HG03571 (cell line): ENCODE results near the gene ZNF423.

Source experiments
- ATAC-seq: cut with Tn5 transposase; IDR thresholded peaks from one replicate; pipeline ENCODE4 v1.9.1; 2021; ENCODE audit not compliant: unreplicated experiment

Gene ZNF423

GRCh38 chr16:49589544-49590031, 266.3 kb downstream of the ZNF423 start:
- no peak for ATAC-seq

DNA sequence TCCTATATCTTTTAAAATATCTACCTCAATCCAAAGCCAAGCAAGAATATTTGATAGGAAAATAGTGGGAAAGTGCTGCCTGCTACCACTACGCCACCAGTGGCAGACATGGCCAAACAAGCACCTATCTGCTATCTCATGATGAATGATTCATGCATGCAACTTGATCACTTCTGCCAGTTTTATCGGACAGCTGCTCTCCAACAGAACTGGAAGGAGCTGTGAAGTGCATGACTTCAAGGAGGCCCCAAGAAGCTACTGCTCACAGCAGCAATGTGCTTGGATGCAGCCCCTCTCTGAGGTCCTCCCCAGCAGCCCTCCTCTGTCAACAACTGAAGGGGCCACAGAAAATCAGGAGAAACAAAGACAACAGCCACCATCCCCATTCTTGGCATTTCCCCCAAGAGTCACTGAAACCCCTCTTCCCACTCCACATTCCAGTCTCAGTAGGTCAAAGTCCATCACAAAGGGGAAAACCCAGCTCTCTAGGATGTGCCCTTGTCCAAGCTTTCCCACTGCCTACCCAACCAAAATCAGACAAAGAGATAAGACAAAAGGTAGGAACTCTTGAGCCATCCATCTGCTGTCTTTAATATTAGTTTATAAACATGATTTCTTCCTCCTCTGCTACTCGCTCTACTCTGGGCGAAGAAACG, 267.1 kb downstream of the ZNF423 start:
- no peak for ATAC-seq

- no peak for ATAC-seq
Measured at GRCh38 chr16:49588026-49588425, 267.9 kb downstream of the ZNF423 start.

- no peak for ATAC-seq
Measured at GRCh38 chr16:49587511-49587910, 268.4 kb downstream of the ZNF423 start.

GRCh38 chr16:49586466-49587450, 269.2 kb downstream of the ZNF423 start:
- no peak for ATAC-seq

DNA sequence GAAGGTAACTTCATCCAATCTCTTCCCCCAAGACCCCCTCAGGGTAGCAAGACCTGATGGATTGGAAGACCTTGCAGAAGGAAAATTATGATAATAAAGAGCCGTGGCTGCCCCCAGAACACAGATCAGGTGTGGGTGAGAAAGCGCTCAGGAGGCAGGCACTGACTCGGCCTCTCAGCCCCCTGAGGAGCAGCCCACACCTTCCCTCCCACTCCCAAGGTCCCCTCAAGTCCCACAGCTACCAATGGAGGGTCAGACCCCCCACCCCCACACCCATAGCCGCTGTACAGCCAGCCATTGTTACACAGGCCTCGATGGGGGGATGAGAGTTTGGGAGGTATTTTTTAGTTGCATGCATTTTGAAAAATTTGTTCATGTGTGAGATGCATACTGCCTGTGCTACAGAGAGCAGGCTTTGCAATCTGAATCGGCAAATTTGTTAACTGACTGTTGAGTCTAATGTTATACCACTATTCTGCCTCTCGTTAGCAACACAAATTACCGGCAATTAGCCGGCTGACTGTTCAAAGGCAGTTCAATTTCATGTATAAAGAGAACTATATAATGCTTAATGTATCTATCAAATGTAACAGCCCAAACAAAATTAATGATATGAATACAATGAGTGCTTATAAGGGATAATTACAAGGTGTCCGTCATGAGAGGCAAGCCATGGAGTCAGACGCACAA, 270.6 kb downstream of the ZNF423 start:
- no peak for ATAC-seq

DNA sequence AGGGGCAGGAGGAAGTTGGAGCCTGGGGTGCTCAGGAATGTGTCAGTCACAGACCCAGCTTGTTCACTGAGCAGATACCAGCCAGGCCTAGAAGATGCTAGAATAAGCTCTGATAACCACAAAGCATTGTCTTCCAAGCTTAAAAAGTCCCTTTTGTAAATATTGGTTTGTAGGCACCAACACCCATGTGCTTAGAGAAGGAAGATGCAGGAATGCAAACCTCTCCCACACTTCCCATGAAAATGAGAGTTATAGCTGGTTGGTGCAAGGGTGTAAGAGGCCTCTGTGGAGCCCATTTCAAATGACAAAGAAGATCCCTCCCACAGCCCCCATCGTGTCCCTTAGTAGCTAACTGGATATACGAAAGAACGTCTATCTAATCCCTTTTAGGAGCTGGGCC, 272.0 kb downstream of the ZNF423 start:
- no peak for ATAC-seq

DNA sequence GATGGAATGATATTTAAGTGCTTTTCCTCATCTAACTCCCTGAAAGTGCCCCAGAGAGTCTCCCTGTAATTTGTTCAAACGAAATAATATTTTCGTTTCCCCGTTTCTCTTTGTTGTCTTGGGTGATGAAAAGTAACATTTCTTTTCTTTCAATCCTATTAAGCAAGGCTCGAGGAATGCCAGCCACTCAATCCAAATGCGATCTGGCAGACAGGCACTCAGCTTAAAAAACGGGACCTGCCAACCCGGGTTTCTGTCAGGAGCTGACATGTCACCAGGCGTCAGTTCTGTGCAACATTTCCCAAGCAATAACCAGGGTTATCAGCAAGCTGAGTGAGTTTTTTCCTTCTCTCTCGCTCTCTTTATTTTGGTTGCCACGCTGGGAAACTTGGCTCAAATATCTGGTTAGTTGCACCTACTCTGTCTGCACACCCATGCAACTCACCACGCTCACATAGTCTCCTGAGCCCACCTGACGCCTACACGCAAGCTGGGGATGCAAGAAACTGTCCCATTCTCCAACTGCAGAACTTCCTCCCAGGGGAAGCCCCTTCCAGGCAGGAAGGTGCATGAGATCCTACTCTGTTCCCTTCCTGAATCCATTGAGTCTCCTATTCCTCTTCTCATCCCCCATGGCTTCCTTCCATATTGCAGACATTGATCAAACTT, 274.1 kb downstream of the ZNF423 start:
- no peak for ATAC-seq

- no peak for ATAC-seq
Measured at GRCh38 chr16:49580751-49581303, 275.1 kb downstream of the ZNF423 start.

GRCh38 chr16:49578435-49579024, 277.4 kb downstream of the ZNF423 start:
- ATAC-seq = no peak

GRCh38 chr16:49578018-49578417, 277.9 kb downstream of the ZNF423 start:
- ATAC-seq = no peak

- ATAC-seq = no peak
Measured at GRCh38 chr16:49576941-49577340, 279.0 kb downstream of the ZNF423 start.

DNA sequence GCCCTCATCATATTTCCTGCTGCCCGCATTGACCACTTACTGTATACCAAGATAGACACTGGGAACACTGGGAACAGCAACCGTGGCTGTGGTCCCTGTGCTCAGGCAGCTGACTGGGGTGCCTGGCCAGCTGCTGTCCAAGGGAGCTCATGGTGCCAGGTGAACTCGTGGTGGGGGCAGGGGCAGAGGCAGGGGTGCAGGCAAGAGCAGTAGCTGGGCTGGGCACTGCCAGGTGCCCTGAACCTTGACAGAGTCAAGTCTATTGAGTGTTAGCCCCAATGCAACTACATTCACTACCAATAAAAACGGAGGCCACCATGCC, 279.8 kb downstream of the ZNF423 start:
- ATAC-seq = no peak

GRCh38 chr16:49575346-49576172, 280.4 kb downstream of the ZNF423 start:
- ATAC-seq = peak; percentile 98

GRCh38 chr16:49574826-49575225, 281.1 kb downstream of the ZNF423 start:
- ATAC-seq = no peak

DNA sequence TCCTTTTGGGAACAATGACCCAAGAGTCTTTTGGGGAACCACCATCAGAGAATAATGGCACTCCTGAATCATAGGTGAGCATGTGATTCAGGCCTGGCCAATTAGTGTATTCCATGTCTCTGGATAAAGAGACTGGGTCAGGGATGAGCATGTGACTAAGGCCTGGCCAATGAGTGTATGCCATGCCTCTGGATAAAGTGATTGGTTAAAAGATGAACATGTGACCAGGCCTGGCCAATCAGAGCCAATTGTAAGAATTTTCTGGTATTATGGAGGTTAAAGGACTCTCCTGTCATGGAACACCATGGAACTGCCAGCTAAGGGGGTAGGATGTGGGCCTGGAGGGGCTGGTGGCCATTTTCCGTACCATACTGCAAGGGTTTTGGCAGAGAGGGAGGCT, 288.0 kb downstream of the ZNF423 start:
- no peak for ATAC-seq

- no peak for ATAC-seq
Measured at GRCh38 chr16:49566432-49566831, 289.5 kb downstream of the ZNF423 start.

DNA sequence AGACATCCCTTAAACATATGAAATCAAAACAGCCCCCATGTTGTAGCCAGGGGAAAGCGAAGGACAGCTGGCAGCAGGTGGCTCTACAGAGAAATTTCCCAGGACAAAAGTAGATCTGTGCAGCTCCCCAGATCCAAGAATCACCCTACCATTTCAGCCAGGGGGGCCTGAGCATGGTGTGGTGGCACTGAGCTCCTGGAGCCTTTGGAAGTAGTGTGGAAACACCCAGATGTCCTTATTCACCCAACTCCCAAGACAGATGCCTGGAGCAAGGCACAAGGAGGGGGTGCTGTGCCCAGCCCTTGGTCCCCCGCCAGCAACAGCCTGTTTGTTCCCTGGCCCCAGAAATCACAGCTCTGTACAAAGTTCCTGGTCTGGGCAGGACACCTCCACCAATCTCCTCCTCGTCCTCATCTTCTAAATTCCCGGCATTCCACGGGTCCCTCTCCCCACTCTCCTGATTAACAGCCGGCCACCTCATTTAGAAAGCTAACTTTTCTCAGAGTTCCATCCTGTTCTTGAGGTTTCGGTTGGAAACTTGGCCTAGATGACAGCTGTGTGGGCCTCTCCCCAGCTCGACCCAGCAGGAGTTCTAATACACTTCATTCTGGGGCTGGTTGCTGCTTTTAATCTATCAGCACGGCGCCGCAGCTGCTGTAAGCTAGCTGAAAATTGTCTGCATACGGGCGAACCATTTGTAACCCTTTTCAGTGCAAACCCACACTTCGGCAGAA, 291.2 kb downstream of the ZNF423 start:
- ATAC-seq = no peak

- no peak for ATAC-seq
Measured at GRCh38 chr16:49563666-49564065, 292.2 kb downstream of the ZNF423 start.
